ENCODE results near the gene CSAD.
"Not testable (repeated sequence)": the region's sequence is repeated elsewhere in the genome, so short reads cannot be mapped to it uniquely, and the experiment has no call there.

CSAD gene

DNA sequence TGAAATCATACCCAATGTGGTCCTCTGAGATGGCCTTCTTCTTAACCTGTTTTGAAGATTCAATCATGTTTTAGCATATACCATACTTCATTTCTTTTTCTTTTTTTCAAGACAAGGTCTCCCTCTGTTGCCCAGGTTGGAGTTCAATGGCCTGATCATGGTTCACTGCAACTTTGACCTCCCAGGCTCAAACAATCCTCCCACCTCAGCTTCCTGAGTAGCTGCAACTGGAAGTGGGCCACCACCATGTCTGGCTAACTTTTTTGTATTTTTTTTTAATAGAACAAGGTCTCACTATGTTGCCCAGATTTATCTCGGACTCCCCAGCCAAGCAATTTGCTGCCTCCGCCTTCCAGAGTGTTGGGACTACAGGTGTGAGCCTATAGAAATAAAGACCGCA is 47.0 kb downstream of the CSAD start:
- no peak for DNase-seq

DNA sequence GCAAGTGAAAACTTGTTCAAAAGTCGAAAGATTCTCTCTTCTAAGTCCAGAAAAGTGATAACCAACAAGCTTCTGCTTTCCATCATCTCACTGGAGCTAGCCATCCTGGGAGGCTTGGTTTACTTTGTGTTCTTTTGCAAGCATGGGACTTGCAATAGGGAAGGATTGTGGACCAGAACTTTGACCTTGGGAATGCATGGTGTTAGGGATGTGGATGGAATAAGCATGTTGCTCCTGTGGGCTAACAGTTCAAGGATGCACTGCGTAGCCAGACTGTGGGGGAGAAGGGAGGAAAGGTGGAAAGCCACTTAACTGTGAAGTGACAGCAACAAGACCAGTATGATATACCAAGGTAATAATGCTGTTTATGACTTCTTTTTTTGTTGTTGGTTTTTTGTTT is 48.9 kb downstream of the CSAD start:
- DNase-seq, result no peak

DNA sequence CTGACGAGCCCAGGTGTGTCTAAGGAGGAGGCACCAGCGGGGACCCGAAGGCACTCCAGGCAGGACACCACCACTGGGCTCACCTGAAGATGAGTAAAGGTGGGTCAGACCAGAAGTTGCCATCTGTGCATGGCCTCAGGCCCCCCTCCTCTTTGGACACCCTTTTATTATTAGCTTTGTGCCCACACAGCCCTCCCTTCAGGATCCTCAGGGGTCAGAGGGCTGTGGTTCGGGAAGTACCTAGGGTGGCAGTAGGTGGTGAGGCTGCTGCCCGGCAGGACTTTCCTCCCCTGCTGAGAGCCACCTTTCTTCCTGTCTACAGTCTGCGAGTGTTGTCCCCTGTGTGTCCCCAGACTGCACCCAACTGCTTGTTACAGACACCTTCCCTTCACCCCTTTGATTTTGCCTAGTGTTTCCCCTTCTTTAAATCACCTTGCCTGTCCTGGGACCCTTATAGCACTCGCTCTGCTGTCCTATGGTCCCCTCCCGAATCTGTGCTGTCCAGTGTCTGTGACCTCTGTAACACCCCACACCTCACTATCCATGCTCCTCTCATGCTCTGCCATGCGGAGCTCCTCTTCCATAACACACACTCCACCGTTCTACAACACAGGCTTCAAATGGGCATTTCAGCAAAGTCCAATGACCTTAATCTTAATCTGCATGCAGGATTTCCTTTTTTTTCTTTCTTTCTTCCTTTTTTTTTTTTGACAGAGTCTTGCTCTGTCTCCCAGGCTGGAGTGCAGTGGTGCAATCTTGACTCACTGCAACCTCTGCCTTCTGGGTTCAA is 51.8 kb downstream of the CSAD start:
- DNase-seq, result peak; percentile 38

DNA sequence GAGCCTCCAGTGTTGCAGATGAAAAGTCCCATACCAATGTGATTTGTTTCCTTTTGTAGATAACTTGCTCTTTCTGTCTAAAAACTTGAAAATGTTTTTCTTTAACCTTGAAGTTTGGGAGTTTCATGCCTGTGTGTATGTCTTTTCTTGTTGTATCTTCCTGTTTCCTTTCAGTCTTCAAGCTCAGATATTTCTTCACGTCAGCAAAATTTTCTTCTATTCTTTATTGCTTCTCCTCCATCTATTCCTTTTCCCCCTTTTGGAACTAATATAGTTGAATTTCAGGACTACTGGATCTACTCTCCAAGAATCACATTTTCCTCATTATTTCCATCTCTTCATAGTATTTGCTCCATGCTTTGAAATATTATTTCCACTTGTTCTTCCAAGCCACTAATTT is 53.6 kb downstream of the CSAD start:
- DNase-seq, result no peak

DNA sequence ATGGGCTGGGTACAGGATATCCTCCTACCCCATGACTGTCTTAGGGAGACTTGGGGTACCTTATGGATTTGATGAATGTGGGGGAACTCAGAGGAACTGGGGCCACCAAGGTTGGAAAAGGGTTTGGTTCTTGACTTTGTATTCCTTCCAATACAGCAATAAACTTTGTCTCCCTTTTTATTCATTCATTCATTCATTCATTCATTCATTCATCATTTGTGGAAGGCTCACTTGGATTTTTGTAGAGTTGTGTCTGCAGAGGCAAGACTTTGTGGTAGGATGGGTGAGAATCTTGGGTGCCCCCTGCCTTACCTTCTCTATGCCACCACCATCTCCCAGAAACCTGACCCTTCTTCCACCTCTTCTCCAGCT is 56.4 kb downstream of the CSAD start:
- DNase-seq, result no peak

DNA sequence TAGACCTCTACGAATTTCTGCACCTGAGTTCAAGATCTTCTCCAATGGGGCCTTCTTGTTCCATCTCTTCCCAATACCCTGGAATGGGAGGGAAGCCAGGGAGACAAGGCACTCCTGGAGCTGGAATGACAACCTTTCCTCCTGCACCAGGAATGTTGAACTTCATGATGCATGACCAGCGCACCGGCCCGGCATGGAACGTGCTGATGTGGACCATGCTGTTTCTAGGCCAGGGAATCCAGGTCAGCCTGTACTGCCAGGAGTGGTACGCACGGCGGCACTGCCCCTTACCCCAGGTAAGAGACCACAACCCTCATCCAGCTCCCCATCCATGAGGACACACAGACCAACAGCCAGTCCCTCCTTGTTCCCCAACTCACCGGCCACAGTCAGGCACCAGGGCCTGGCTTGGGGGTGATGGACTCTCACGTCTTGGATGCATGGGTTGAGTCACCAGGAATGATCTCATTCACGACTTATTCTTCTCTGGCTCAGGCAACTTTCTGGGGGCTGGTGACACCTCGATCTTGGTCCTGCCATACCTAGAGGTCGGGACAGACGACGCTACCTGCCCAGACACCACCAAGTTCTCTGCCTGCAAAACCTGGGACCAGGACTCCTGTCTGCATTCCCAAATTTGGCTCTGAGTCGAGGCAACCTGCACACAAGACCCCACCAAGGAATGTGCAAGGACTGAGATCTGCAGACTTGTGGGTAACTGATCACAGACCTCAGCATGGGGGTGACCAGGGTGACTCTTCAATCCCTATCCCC is 57.0 kb downstream of the CSAD start:
- DNase-seq, result no peak

DNA sequence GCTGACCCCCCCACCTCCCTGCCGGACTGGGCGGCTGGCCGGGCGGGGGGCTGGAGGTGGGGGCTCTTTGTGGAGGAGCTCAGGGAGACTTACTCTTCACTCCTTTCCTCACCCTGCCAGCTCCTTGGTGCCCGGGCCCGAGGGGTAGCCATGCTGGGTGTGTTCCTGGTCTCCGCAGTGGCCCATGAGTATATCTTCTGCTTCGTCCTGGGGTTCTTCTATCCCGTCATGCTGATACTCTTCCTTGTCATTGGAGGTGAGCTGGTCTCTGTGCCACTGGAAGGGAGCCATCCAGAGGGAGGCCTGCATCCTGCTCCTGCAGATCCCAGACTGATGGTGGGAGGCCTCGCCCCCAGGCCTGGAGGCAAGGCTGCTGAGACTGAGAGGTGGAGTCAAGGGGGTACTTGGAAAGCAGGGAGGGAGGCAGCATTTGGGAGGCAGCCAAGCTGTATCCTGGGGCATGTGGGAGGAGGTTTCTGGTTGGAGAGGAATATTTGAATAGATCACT is 57.7 kb downstream of the CSAD start:
- DNase-seq, result no peak

DNA sequence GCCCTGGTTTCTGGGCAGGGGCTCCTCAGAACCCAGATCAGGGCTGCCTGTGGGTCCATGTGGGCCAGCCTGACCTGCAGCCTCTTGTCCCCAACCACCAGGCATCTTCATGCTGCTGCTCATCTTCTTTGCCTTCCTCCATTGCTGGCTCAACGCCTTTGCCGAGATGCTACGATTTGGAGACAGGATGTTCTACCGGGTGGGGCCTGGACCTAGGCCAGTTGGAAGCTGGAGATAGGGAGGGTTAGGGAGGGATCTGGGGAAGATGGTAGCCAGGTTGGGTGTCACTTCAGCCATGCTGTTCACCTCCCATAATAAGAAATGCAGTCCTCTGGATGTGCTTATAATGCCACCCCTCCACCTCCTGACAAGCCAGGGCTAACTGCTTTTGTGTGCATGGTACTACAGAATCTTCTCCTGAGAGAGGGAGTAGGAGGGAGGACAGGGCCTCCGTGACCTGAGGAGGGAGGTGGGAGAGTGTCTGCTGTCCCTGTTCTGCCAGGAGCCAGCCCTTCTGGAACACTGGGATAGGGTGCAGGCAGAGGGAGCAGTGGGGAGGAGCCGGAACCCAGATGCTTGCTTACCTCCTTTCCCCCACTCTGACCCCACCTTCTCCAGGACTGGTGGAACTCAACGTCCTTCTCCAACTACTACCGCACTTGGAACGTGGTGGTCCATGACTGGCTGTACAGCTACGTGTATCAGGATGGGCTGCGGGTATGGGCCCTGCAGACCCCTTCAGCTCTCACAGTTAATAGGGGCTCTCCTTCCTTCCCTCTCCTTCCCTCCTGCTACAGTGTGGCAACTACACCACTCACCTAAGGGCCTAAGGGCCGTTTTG is 59.8 kb downstream of the CSAD start:
- no peak for DNase-seq

DNA sequence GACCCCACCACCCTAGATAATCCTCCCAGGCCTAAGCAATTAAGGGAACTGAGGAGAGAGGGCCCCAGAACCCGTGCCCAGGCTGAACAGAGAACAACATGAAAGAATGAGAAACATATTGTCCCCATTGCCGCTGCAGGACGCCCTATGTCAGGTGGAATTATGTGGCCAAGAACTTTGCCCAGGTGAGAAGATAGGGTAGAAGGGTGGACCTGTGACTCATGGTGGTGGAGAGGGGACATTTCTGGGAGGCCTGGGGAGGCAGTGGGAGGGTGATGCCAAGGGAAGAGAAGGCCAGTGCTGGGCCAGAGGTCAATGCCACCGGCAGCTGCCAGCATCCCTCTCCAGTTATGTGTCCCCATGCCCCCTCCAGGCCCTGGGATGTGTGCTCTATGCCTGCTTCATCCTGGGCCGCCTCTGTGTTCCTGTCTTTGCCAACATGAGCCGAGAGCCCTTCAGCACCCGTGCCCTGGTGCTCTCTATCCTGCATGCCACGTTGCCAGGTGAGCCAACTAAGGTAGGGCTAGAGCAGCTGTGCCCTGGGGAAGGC is 61.9 kb downstream of the CSAD start:
- no peak for DNase-seq

DNA sequence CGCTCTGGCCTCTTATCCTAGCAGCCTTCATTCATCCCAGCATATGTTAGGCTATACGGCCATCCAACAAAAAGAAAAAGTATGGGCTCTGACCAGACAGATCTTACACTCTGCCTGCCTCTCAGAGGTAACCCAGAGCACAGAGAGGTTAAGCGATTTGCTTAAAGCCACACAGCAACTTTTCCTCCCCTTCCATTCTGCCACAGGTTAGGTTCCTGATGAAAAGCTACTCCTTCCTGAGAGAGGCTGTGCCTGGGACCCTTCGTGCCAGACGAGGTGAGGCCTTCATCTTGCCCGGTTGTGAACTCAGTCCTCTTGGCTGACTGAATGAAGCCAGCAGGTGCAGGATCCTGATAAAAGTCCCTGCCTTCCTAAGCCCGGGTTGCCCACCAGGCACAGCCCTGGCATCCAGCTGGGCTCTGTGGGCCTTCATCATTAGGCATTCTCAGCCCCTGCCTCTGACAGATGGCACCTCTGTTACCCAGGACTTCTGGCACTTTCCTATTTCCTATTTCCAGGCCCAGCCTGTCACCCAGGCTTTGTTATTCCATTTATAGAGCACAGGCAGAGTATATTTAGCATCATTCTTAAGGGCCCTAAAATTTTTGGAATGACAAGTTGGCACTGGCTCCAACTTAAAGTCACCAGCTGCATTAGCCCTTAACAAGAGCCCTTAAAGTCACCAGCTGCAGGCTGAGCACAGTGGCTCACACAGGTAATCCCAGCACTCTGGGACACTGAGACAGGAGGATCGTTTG is 64.7 kb downstream of the CSAD start:
- DNase-seq, result no peak

DNA sequence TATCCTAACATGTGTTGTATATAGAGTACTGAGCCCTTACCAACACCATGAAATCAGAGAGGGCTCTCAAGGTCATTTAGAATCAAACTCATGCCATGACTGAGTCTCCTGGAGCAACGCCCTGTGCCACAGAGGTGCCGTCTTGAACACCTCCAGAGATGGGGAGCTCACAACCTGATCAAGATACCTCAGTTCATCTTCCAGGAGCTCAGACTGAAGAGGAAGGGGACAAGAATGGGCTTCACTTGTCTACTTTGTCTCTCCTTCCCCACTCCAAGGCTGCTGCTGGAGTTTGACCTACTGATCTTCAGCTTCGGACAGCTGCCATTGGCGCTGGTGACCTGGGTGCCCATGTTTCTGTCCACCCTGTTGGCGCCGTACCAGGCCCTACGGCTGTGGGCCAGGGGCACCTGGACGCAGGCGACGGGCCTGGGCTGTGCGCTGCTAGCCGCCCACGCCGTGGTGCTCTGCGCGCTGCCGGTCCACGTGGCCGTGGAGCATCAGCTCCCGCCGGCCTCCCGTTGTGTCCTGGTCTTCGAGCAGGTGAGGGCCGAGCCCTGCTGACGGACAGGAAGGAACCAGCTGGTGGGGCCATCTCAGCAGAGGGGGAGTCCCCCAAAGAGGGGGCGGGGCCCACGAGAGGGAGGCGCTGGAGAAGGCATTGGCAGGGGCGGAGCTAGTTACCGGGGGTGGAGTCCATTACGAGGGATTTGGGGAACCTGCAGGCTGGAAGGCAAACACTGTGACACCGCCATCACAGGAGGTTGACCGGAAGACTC is 65.4 kb downstream of the CSAD start:
- DNase-seq, result no peak

DNA sequence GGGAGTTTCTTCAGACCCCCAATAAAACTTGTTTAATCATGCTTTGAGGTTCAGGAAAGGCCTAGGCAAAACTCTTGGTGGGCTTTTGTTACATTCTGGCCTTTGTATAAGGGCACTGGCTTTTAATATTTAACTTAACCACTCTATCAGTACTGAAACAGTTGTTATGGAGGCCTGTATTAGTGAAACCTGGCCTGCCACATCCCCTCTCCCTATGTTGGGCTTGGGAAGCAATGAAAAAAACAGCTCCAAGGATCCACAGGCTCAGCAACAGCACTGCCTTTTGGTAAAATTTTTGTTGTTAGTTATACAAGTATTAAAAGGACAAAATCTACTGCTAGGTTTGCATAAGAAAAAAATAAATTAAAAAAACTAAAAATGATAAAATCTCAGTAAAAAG is 66.8 kb downstream of the CSAD start:
- no peak for DNase-seq

DNA sequence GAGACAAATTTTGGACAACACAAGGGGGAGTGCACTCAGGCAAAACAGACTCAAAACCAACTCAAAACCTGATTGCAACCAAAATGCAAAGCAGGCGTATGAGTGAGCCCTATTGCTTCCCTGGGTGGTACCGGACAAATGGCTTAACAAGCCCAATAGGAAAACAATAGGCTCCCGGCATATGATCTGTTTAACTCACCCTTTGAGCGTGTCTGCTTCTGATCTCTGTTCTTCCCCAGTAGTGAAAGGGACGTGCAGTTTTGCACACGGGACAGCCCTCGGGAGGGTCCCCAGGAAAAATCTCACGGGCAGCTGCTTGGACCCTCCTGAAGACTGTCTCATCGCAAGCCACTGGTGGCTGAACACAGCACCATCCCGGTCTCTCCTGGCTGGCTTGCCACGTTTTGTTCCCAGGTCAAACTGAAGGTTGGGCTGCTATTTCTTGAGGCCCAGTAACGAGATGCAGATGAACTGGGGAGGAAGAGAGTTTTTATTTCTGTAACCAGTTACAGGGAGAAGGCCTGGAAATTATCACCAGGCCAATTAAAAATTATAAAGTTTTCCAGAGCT is 67.5 kb downstream of the CSAD start:
- no peak for DNase-seq

DNA sequence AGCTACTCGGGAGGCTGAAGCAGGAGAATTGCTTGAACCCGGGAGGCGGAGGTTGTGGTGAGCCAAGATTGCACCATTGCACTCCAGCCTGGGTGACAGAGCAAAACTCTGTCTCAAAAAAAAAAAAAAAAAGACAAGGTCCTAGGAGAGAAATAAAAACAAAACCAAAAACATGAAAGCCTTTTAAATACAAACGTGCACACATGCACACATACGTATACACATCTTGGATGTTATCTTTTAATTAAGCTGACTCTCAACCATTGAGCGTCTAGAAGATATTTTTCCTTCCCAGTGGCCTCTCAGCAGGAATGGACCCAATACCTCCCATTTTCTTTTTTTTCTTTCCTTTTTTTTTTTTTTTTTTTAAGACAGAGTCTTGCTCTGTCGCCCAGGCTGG is 68.3 kb downstream of the CSAD start:
- not testable (repeated sequence) for DNase-seq
